Mucosa of rectum (tissue), 2 donors: ENCODE results near the gene NEK6.

Experiments used
- H3K27ac ChIP-seq, 2 donors: one replicate each; pipeline ENCODE4 v1.7.0; 2013; ENCODE audit warnings: inconsistent platforms in 2 of 2, low read depth in 2 of 2, low read length in 2 of 2
- H3K27me3 ChIP-seq, 2 donors: one replicate each; pipeline ENCODE4 v1.7.0; 2013; ENCODE audit warnings: low read length in 2 of 2; ENCODE audit not compliant: control insufficient read depth in 2 of 2, insufficient read depth in 2 of 2
- H3K36me3 ChIP-seq, 2 donors: one replicate each; pipeline ENCODE4 v1.7.0; 2013; ENCODE audit warnings: low read length in 2 of 2; ENCODE audit not compliant: control insufficient read depth in 2 of 2, insufficient read depth in 2 of 2
- H3K4me1 ChIP-seq, 2 donors: one replicate each; pipeline ENCODE4 v1.7.0; 2013; ENCODE audit warnings: low read length in 2 of 2, mild to moderate bottlenecking in 1 of 2; ENCODE audit not compliant: control insufficient read depth in 2 of 2, insufficient read depth in 2 of 2
- H3K4me3 ChIP-seq, 2 donors: one replicate each; pipeline ENCODE4 v1.7.0; 2013; ENCODE audit warnings: low read length in 2 of 2
- H3K9ac ChIP-seq, 2 donors: one replicate each; pipeline ENCODE4 v1.7.0; 2013; ENCODE audit warnings: low read length in 2 of 2, low read depth in 1 of 2, mild to moderate bottlenecking in 1 of 2
- H3K9me3 ChIP-seq, 2 donors: one replicate each; pipeline ENCODE4 v1.7.0; 2013; ENCODE audit warnings: low read length in 2 of 2; ENCODE audit not compliant: control insufficient read depth in 2 of 2
- donor health status: healthy.
- donor health status: Normal muscosa, but diverticular disease.

The NEK6 gene

GRCh38 chr9:124313940-124314339 lies 56.2 kb downstream of the NEK6 start:
- Histone ChIP-seq H3K9me3 (no peaks in the 10 kb centered on the region), H3K9ac (no peak overlapping the region), H3K36me3 (peaks cover 23 to 36% of the 10 kb centered on the region in 2 donors), H3K4me1 (no peaks in the 10 kb centered on the region), H3K4me3 (no peak overlapping the region), H3K27me3 (no peaks in the 10 kb centered on the region), H3K27ac (no peak overlapping the region)

- Histone ChIP-seq H3K27ac (no peak overlapping the region), H3K4me1 (peaks cover 0 to 2% of the 10 kb centered on the region in 2 donors), H3K27me3 (no peaks in the 10 kb centered on the region), H3K36me3 (peaks cover 23 to 32% of the 10 kb centered on the region in 2 donors), H3K4me3 (no peak overlapping the region), H3K9me3 (no peaks in the 10 kb centered on the region), H3K9ac (no peak overlapping the region)
Measured at GRCh38 chr9:124315882-124316281, 58.1 kb downstream of the NEK6 start.

GRCh38 chr9:124320062-124320973 lies 62.6 kb downstream of the NEK6 start:
- H3K36me3 ChIP-seq: peaks cover 21 to 24% of the 10 kb centered on the region in 2 donors
- H3K27me3 ChIP-seq: no peaks in the 10 kb centered on the region
- H3K4me3 ChIP-seq: no peak overlapping the region
- no peaks in the 10 kb centered on the region for H3K9me3 ChIP-seq
- no peak overlapping the region for H3K27ac ChIP-seq
- H3K9ac ChIP-seq: no peak overlapping the region
- H3K4me1 ChIP-seq: peaks cover 0 to 2% of the 10 kb centered on the region in 2 donors

GRCh38 chr9:124321416-124321815 lies 63.7 kb downstream of the NEK6 start:
- Histone ChIP-seq H3K4me3 (no peak overlapping the region), H3K4me1 (peaks cover 0 to 2% of the 10 kb centered on the region in 2 donors), H3K27me3 (no peaks in the 10 kb centered on the region), H3K9ac (no peak overlapping the region), H3K27ac (no peak overlapping the region), H3K36me3 (peaks cover 13 to 24% of the 10 kb centered on the region in 2 donors), H3K9me3 (no peaks in the 10 kb centered on the region)

- Histone ChIP-seq H3K9ac (no peak overlapping the region), H3K27me3 (no peaks in the 10 kb centered on the region), H3K36me3 (peaks cover 14 to 29% of the 10 kb centered on the region in 2 donors), H3K9me3 (no peaks in the 10 kb centered on the region), H3K4me3 (no peak overlapping the region), H3K4me1 (peaks cover 0 to 2% of the 10 kb centered on the region in 2 donors), H3K27ac (no peak overlapping the region)
Measured at GRCh38 chr9:124321935-124322334, 64.2 kb downstream of the NEK6 start.

- Histone ChIP-seq H3K9me3 (no peaks in the 10 kb centered on the region), H3K9ac (no peak overlapping the region), H3K27me3 (no peaks in the 10 kb centered on the region), H3K27ac (no peak overlapping the region), H3K4me1 (peaks cover 0 to 2% of the 10 kb centered on the region in 2 donors), H3K36me3 (peaks cover 16 to 35% of the 10 kb centered on the region in 2 donors), H3K4me3 (no peak overlapping the region)
Measured at GRCh38 chr9:124322618-124323432, 65.1 kb downstream of the NEK6 start.

GRCh38 chr9:124323904-124324303 lies 66.2 kb downstream of the NEK6 start:
- Histone ChIP-seq H3K27ac (no peak overlapping the region), H3K9me3 (no peaks in the 10 kb centered on the region), H3K4me3 (no peak overlapping the region), H3K4me1 (peaks cover 0 to 2% of the 10 kb centered on the region in 2 donors), H3K27me3 (no peaks in the 10 kb centered on the region), H3K9ac (no peak overlapping the region), H3K36me3 (peaks cover 24 to 42% of the 10 kb centered on the region in 2 donors)

- Histone ChIP-seq H3K36me3 (peaks cover 33 to 52% of the 10 kb centered on the region in 2 donors), H3K9me3 (no peaks in the 10 kb centered on the region), H3K4me3 (no peak overlapping the region), H3K4me1 (no peaks in the 10 kb centered on the region), H3K9ac (no peak overlapping the region), H3K27me3 (no peaks in the 10 kb centered on the region), H3K27ac (no peak overlapping the region)
Measured at GRCh38 chr9:124325816-124326215, 68.1 kb downstream of the NEK6 start.

- Histone ChIP-seq H3K4me1 (no peaks in the 10 kb centered on the region), H3K9ac (no peak overlapping the region), H3K36me3 (peaks cover 34 to 54% of the 10 kb centered on the region in 2 donors), H3K27me3 (no peaks in the 10 kb centered on the region), H3K27ac (no peak overlapping the region), H3K9me3 (no peaks in the 10 kb centered on the region), H3K4me3 (no peak overlapping the region)
Measured at GRCh38 chr9:124326378-124326777, 68.6 kb downstream of the NEK6 start.

GRCh38 chr9:124327491-124327890 lies 69.7 kb downstream of the NEK6 start:
- Histone ChIP-seq H3K9ac (no peak overlapping the region), H3K36me3 (peaks cover 31 to 58% of the 10 kb centered on the region in 2 donors)

More at GRCh38 chr9:124327491-124327890, 69.7 kb downstream of the NEK6 start:
- Histone ChIP-seq H3K27ac (no peak overlapping the region), H3K9me3 (no peaks in the 10 kb centered on the region), H3K27me3 (no peaks in the 10 kb centered on the region), H3K4me3 (no peak overlapping the region), H3K4me1 (no peaks in the 10 kb centered on the region)
